Fibroblast of mammary gland (primary cell): ENCODE data around the gene RORC.

ENCODE experiments used
- DNase-seq: peaks from one replicate; pipeline ENCODE4 v3.0.0-alpha.2; 2010; ENCODE audit warnings: low read depth
- H3K4me3 ChIP-seq: 2 replicates; pipeline ENCODE4 v1.5.1; 2011; ENCODE audit warnings: low read depth, mild to moderate bottlenecking, low read length, moderate library complexity; ENCODE audit not compliant: control insufficient read depth
- CTCF ChIP-seq: conservative IDR thresholded peaks from 2 replicates; pipeline ENCODE4 v1.5.1; 2011; ENCODE audit warnings: low read depth, low read length, inconsistent platforms; ENCODE audit not compliant: control insufficient read depth, insufficient read depth

RORC gene

GRCh38 chr1:151819976-151820623, 11.5 kb downstream of the RORC start:
- TF ChIP-seq CTCF, result no peak
- DNase-seq, result no peak
- H3K4me3 ChIP-seq, result no peak overlapping the region

DNA sequence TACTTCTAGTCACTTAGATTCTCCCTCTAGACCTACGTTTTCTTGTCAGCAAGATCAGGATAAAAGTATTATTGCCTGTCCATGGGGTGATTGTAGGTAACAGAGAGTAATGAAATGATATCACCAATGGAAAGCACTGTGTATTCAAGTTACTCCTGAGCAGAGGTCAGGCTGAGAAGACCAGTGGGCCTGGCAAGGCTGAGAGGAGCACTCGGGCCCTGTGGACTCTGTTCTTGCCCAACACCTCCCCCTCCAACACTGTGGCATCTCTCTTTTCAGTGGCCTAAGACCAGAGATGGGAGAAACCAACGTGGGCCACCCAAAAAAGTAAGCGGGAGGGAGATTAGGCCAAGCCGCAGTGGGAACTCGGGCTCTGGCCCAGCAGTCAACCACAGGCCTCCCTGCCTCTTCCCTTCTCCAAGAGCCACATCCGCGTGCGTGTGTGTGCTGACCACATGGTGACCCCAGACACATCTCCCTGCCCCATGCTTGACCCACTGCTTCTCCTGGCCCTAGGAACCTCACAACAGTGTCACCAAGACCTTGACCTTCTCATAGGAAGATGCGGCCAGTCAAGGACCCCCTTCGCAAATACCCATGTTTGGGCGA, 12.3 kb downstream of the RORC start:
- no peak for DNase-seq
- H3K4me3 ChIP-seq, result no peak overlapping the region
- no peak for TF ChIP-seq CTCF

DNA sequence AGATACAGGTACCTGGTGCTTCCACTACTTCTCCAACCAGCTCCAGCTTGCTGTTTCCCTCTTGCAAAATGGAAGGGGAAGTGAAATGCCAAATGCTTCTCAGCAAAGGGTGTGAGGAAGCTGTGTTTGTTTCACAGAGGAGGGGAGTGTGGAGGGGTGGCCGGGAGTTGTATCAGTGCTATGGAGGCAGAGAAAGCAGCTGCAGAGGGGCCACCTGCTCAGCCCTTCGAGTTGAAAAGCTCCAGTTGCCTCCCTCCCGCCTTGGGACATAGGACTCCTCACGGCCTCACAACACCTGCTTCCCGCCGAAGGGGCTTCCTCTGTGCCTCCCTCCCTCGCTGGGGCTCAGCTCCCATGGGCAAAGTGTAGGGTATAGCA, 14.3 kb downstream of the RORC start:
- no peak overlapping the region for H3K4me3 ChIP-seq
- TF ChIP-seq CTCF, result no peak
- DNase-seq, result no peak

- no peak for DNase-seq
- no peak for TF ChIP-seq CTCF
These were observed 14.9 kb downstream of the RORC start for GRCh38 chr1:151816548-151817352.

DNA sequence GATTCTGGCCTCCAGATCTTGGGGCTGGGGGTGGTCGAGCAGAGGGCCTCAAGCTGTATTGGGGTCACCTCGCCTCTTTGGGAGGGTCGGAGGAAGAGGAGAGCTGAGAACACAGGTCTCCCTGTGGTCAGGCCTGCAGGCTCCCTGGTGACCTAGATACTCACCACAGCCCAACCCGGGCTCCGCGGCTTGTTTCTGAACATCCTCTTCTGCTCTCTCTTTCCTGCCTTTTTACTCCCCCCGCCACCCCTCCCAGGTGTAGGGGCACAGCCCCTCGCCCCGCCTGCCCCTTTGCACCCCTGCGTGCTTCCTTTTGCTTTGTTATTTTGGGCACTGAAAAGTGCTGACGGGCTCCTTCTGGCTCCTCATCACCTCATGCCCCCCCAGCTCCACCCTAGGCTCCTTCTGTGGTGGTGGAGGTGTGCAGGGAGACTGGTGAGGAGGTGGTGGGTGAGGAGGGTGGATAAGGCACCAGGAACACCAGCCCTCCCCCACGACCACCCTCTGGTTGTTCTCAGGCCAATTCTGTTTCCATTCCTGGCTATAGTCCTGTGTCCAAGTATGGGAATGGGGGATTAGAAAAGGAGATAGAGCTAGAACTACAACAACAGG, 15.8 kb downstream of the RORC start:
- no peak overlapping the region for H3K4me3 ChIP-seq
- no peak for DNase-seq
- TF ChIP-seq CTCF, result no peak

More at GRCh38 chr1:151816548-151817352, 14.9 kb downstream of the RORC start:
- no peak overlapping the region for H3K4me3 ChIP-seq

- no peak for TF ChIP-seq CTCF
- H3K4me3 ChIP-seq, result no peak overlapping the region
- no peak for DNase-seq
These were observed 16.5 kb downstream of the RORC start for GRCh38 chr1:151814971-151815545.
